Keratinocyte (primary cell): Measurements from ENCODE around the gene WNT3.

Experiments
- EZH2 ChIP-seq: IDR thresholded peaks from one replicate; pipeline ENCODE4 v1.6.1; 2012; ENCODE audit warnings: inconsistent platforms, mild to moderate bottlenecking, low read length, moderate library complexity
- TF ChIP-seq, protein P1 (sequence below), 3 experiments: IDR thresholded peaks in 1 of 3; conservative IDR thresholded peaks in 1 of 3; optimal IDR thresholded peaks in 1 of 3; 2 replicates in 2 of 3; 3 replicates in 1 of 3; pipeline versions ENCODE3 to v1.5.1; 2011; ENCODE audit warnings: low read length in 3 of 3, mild to moderate bottlenecking in 3 of 3, moderate library complexity in 2 of 3, control low read depth in 1 of 3, inconsistent platforms in 1 of 3; ENCODE audit not compliant: insufficient read depth in 2 of 3; ENCODE audit errors: extremely low read depth in 1 of 3

DNA sequence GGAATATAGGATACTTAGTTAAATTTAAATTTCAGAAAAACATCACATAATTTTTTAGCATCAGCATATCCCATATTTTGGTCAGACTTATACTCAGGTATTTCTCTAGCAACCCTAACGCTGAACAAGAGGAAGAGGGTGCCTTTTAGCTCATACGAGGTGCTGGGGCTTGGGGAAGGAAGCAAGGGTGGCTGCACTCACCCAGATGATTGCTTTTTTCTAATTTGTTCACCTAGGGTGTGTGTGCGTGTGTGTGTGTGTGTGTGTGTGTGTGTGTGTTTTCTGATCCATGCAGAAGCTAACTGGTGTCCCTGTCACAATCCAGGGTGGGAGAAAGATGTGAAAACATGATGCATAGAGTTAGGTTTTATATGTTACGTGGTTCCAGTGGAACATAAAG, 81.2 kb downstream of the WNT3 start:
- TF ChIP-seq, protein P1, sequence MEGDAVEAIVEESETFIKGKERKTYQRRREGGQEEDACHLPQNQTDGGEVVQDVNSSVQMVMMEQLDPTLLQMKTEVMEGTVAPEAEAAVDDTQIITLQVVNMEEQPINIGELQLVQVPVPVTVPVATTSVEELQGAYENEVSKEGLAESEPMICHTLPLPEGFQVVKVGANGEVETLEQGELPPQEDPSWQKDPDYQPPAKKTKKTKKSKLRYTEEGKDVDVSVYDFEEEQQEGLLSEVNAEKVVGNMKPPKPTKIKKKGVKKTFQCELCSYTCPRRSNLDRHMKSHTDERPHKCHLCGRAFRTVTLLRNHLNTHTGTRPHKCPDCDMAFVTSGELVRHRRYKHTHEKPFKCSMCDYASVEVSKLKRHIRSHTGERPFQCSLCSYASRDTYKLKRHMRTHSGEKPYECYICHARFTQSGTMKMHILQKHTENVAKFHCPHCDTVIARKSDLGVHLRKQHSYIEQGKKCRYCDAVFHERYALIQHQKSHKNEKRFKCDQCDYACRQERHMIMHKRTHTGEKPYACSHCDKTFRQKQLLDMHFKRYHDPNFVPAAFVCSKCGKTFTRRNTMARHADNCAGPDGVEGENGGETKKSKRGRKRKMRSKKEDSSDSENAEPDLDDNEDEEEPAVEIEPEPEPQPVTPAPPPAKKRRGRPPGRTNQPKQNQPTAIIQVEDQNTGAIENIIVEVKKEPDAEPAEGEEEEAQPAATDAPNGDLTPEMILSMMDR (optimal IDR thresholded peaks at IDR 0.05 in 1 of 3, IDR thresholded peaks at IDR 0.05 in 1 of 3, conservative IDR thresholded peaks at IDR 0.05 in 1 of 3; ENCODE audit: extremely low read depth in 1 of 3, insufficient read depth in 2 of 3, low read length in 3 of 3): no peak
- no peak for TF ChIP-seq EZH2
